Measurements from ENCODE around the gene UCN2. TPM values are rescaled to one million over a fixed set of nuclear protein-coding genes. Genes with fewer than 3 reads are reported as not detected.
A peak's percentile ranks its signal among the peaks of the same experiment; 100 is the strongest.

Gene UCN2
- total and polyA plus RNA-seq, 9 of the 15 experiments (the other 6 are each of a cell fraction or from before 2014, with no cell fraction given) = 0.08 to 0.11 TPM; not detected in 7

GRCh38 chr3:48546203-48546829, 17.3 kb downstream of the UCN2 start:
- no peak for DNase-seq (ENCODE audit: extremely low read depth in 1 of 4, low spot score in 3 of 4)

GRCh38 chr3:48544141-48544540, 19.4 kb downstream of the UCN2 start:
- no TSS peak for BruUV-seq (replicated peaks)
- POLR2A ChIA-PET = interaction anchor here (0.7 kb wide), 1 partner anchor 265 kb away, joined by 3 read pairs; no protein-coding TSS in a partner anchor
- 68% methylated on average over 4 of the region's 5 CpGs for WGBS (ENCODE audit: insufficient coverage, low coverage, missing lambda C conversion rate)

More at GRCh38 chr3:48546203-48546829, 17.3 kb downstream of the UCN2 start:
- Histone ChIP-seq H3K4me3 (no peak overlapping the region), H3K36me3 (ENCODE audit: control insufficient read depth, insufficient read depth, low read length) (peaks cover 61% of the 10 kb centered on the region; the same call in 2 of the 3 replicates), H3K4me2 (ENCODE audit: insufficient read depth, low read length) (no peak overlapping the region), H3K9me3 (replicated peaks; ENCODE audit: control insufficient read depth, insufficient read depth, low read depth, low read length) (no peaks in the 10 kb centered on the region), H3K27me3 (ENCODE audit: control insufficient read depth in 2 of 2, insufficient read depth in 2 of 2, low read length in 2 of 2) (no peaks in the 10 kb centered on the region), H2AFZ (ENCODE audit: low read depth, low read length) (no peak overlapping the region), H3K9ac (ENCODE audit: insufficient read depth in 1 of 2, low read depth in 2 of 2, low read length in 2 of 2) (no peak overlapping the region), H3K4me1 (replicated peaks in 1 of 2; ENCODE audit: control insufficient read depth in 2 of 2, insufficient read depth in 2 of 2, low read length in 2 of 2) (peaks cover 0 to 6% of the 10 kb centered on the region in 2 experiments; a peak in 3 of 5 replicates), H3K27ac (ENCODE audit: extremely low read depth, low read depth, low read length) (no peak overlapping the region), H4K20me1 (replicated peaks; ENCODE audit: control insufficient read depth, insufficient read depth, low read length) (no peaks in the 10 kb centered on the region; the same call in 1 of the 2 replicates), H3K9me1 (ENCODE audit: control insufficient read depth, insufficient read depth, low read length) (no peaks in the 10 kb centered on the region), H3K79me2 (ENCODE audit: control insufficient read depth, insufficient read depth, low read length) (peaks cover 3% of the 10 kb centered on the region; the same call in 1 of the 3 replicates)
- FAIRE-seq (no peak), ATAC-seq (no peak)
- POLR2A ChIA-PET = no interaction called here
- TF ChIP-seq WHSC1 (IDR thresholded peaks at IDR 0.05; ENCODE audit: low read length) (no peak), NFIC (IDR thresholded peaks at IDR 0.05) (peak; percentile 50), HDAC2 (IDR thresholded peaks at IDR 0.05) (no peak), ZKSCAN3 (CRISPR knock-in tag; IDR thresholded peaks at IDR 0.05) (no peak), FIP1L1 (IDR thresholded peaks at IDR 0.05; ENCODE audit: low read depth, low read length, poor library complexity, severe bottlenecking) (no peak), KLF13 (tag; IDR thresholded peaks at IDR 0.05; ENCODE audit: borderline replicate concordance, low read depth) (no peak)
- no TSS peak for BruUV-seq (replicated peaks)
- WGBS (ENCODE audit: insufficient coverage, low coverage, missing lambda C conversion rate) = 93% methylated on average over 4 of the region's 4 CpGs
- in situ Hi-C loops (cut with MboI) (no loop called here), intact Hi-C loops (cut with micrococcal nuclease) (no loop called here)
- CTCF ChIA-PET (ENCODE audit: low intra/inter-chr PET ratio) = no interaction called here

More at GRCh38 chr3:48544141-48544540, 19.4 kb downstream of the UCN2 start:
- ATAC-seq = no peak
- Histone ChIP-seq H3K9me3 (replicated peaks; ENCODE audit: control insufficient read depth, insufficient read depth, low read depth, low read length) (no peaks in the 10 kb centered on the region), H3K36me3 (ENCODE audit: control insufficient read depth, insufficient read depth, low read length) (peaks cover 58% of the 10 kb centered on the region), H3K4me3 (no peak overlapping the region), H3K9me1 (ENCODE audit: control insufficient read depth, insufficient read depth, low read length) (no peaks in the 10 kb centered on the region), H3K9ac (ENCODE audit: insufficient read depth in 1 of 2, low read depth in 2 of 2, low read length in 2 of 2) (no peak overlapping the region), H3K79me2 (ENCODE audit: control insufficient read depth, insufficient read depth, low read length) (no peaks in the 10 kb centered on the region), H3K4me2 (ENCODE audit: insufficient read depth, low read length) (no peak overlapping the region), H3K4me1 (replicated peaks in 1 of 2; ENCODE audit: control insufficient read depth in 2 of 2, insufficient read depth in 2 of 2, low read length in 2 of 2) (peaks cover 0 to under 1% of the 10 kb centered on the region in 2 experiments; a peak in 2 of 5 replicates), H3K27me3 (ENCODE audit: control insufficient read depth in 2 of 2, insufficient read depth in 2 of 2, low read length in 2 of 2) (no peaks in the 10 kb centered on the region), H2AFZ (ENCODE audit: low read depth, low read length) (no peak overlapping the region), H4K20me1 (replicated peaks; ENCODE audit: control insufficient read depth, insufficient read depth, low read length) (no peaks in the 10 kb centered on the region), H3K27ac (ENCODE audit: extremely low read depth, low read depth, low read length) (no peak overlapping the region)
- intact Hi-C loops (cut with micrococcal nuclease) = no loop called here
- in situ Hi-C loops (cut with MboI) = no loop called here
- DNase-seq (ENCODE audit: extremely low read depth in 1 of 4, low spot score in 3 of 4) = no peak
- TF ChIP-seq ZNF41 (CRISPR knock-in tag; conservative IDR thresholded peaks at IDR 0.05) (no peak), MITF (IDR thresholded peaks at IDR 0.05) (no peak), RNF219 (CRISPR knock-in tag; IDR thresholded peaks at IDR 0.05) (no peak), KLF10 (CRISPR knock-in tag; IDR thresholded peaks at IDR 0.05) (no peak)
- CTCF ChIA-PET (ENCODE audit: low intra/inter-chr PET ratio) = no interaction called here
- no peak for FAIRE-seq

All from K562 (cell line).